Smooth muscle cell (in vitro differentiated cells): ENCODE data around the gene COX7B2. TPM values are rescaled to one million over a fixed set of nuclear protein-coding genes. Genes with fewer than 3 reads are reported as not detected.

Source experiments
- DNase-seq: peaks from one replicate; lab custom pipeline; 2025; ENCODE audit not compliant: unreplicated experiment; lab: John Stamatoyannopoulos, UW
- H2AFZ ChIP-seq: fragments of 200-600 bp; sonication (generic); 2 replicates; pipeline ENCODE4 v1.6.0; 2016; ENCODE audit warnings: antibody characterized with exemption, low read depth, mild to moderate bottlenecking
- H3F3A ChIP-seq: fragments of 200-600 bp; sonication (generic); 2 replicates; pipeline ENCODE4 v1.6.0; 2017; ENCODE audit warnings: antibody characterized with exemption, low read depth
- H3K27ac ChIP-seq: fragments of 200-600 bp; sonication (generic); 2 replicates; pipeline ENCODE4 v1.5.1; 2016; ENCODE audit warnings: low read depth, mild to moderate bottlenecking
- H3K27me3 ChIP-seq: fragments of 200-600 bp; sonication (generic); 2 replicates; pipeline ENCODE4 v1.6.1; 2016; ENCODE audit warnings: low read depth, mild to moderate bottlenecking
- H3K36me3 ChIP-seq: fragments of 200-600 bp; sonication (generic); 2 replicates; pipeline ENCODE4 v1.5.1; 2016; ENCODE audit warnings: low read depth
- H3K4me1 ChIP-seq: fragments of 200-600 bp; sonication (generic); 2 replicates; pipeline ENCODE4 v1.5.1; 2016; ENCODE audit warnings: low read depth
- H3K4me2 ChIP-seq: fragments of 200-600 bp; sonication (generic); 2 replicates; pipeline ENCODE4 v1.6.0; 2016; ENCODE audit warnings: mild to moderate bottlenecking
- H3K4me3 ChIP-seq: fragments of 200-600 bp; sonication (generic); 2 replicates; pipeline ENCODE4 v1.5.1; 2016; ENCODE audit warnings: mild to moderate bottlenecking
- H3K79me2 ChIP-seq: fragments of 200-600 bp; sonication (generic); 2 replicates; pipeline ENCODE4 v1.6.0; 2016; ENCODE audit warnings: low read depth, mild to moderate bottlenecking
- H3K9ac ChIP-seq: fragments of 200-600 bp; sonication (generic); 2 replicates; pipeline ENCODE4 v1.6.0; 2016; ENCODE audit warnings: low read depth
- H3K9me3 ChIP-seq: fragments of 200-600 bp; sonication (generic); replicated peaks from 2 replicates; pipeline ENCODE4 v1.5.1; 2016; ENCODE audit warnings: low read depth
- H4K20me1 ChIP-seq: fragments of 200-600 bp; sonication (generic); 2 replicates; pipeline ENCODE4 v1.6.0; 2016; ENCODE audit warnings: low read depth
- CTCF ChIP-seq: fragments of 200-600 bp; sonication (generic); IDR thresholded peaks from 2 replicates; pipeline ENCODE4 v1.5.1; 2017; ENCODE audit warnings: borderline replicate concordance, mild to moderate bottlenecking, antibody characterized with exemption; ENCODE audit not compliant: insufficient read depth, poor library complexity, severe bottlenecking
- WGBS: methylation state at CpG from one replicate; pipeline ENCODE4 v1.1.7; 2016; ENCODE audit warnings: low lambda C conversion rate; 5-methylcytosine and 5-hydroxymethylcytosine counted together
- polyA plus RNA-seq: library from polyadenylated mRNA; unstranded; fragments of >200 nt; fragmentation: Nextera tagmentation; extraction: Ambion mirVana; gene quantifications from 2 replicates; pipeline ENCODE4 v1.2.1, GENCODE V29; 2016
- total RNA-seq: library from RNA; depleted of rRNA; stranded (reverse); fragments of >200 nt; gene quantifications from 2 replicates; pipeline ENCODE4 v1.2.3, GENCODE V29; 2014

The COX7B2 gene
- total and polyA plus RNA-seq, 2 experiments from 2014 or later: not detected

- DNase-seq: no peak
- Histone ChIP-seq H3K4me2 (no peak overlapping the region), H2AFZ (no peak overlapping the region), H3F3A (no peaks in the 10 kb centered on the region), H3K36me3 (no peaks in the 10 kb centered on the region), H4K20me1 (no peaks in the 10 kb centered on the region), H3K9me3 (no peaks in the 10 kb centered on the region), H3K27me3 (peaks cover 3% of the 10 kb centered on the region), H3K27ac (no peak overlapping the region), H3K4me3 (no peak overlapping the region), H3K9ac (no peak overlapping the region), H3K4me1 (no peaks in the 10 kb centered on the region), H3K79me2 (no peaks in the 10 kb centered on the region)
- TF ChIP-seq CTCF: peak; percentile 35
- 46% methylated on average over 1 of the region's 1 CpG for WGBS
Measured at GRCh38 chr4:46937493-46937892, 28.4 kb upstream of the COX7B2 start.

- DNase-seq: no peak
- WGBS: 77% methylated on average over 2 of the region's 2 CpGs
Measured at GRCh38 chr4:46934726-46935125, 25.7 kb upstream of the COX7B2 start.

GRCh38 chr4:46933686-46934085 is 24.6 kb upstream of the COX7B2 start:
- Histone ChIP-seq H3K36me3 (no peaks in the 10 kb centered on the region), H3K27me3 (peaks cover 3% of the 10 kb centered on the region), H3K4me1 (no peaks in the 10 kb centered on the region), H3K4me2 (no peak overlapping the region), H3K9me3 (no peaks in the 10 kb centered on the region), H3K9ac (no peak overlapping the region), H3K27ac (no peak overlapping the region), H3K4me3 (no peak overlapping the region), H3K79me2 (no peaks in the 10 kb centered on the region), H2AFZ (no peak overlapping the region), H4K20me1 (no peaks in the 10 kb centered on the region), H3F3A (no peaks in the 10 kb centered on the region)
- no peak for TF ChIP-seq CTCF
- DNase-seq: no peak
- 61% methylated on average over 3 of the region's 3 CpGs for WGBS

More at GRCh38 chr4:46934726-46935125, 25.7 kb upstream of the COX7B2 start:
- no peaks in the 10 kb centered on the region for H3K4me1 ChIP-seq
- H3K36me3 ChIP-seq: no peaks in the 10 kb centered on the region
- no peak overlapping the region for H3K4me2 ChIP-seq
- no peak overlapping the region for H3K27ac ChIP-seq
- no peaks in the 10 kb centered on the region for H4K20me1 ChIP-seq
- no peak overlapping the region for H2AFZ ChIP-seq
- H3K27me3 ChIP-seq: peaks cover 3% of the 10 kb centered on the region
- no peak overlapping the region for H3K4me3 ChIP-seq
- no peak for TF ChIP-seq CTCF
- H3F3A ChIP-seq: no peaks in the 10 kb centered on the region
- H3K79me2 ChIP-seq: no peaks in the 10 kb centered on the region
- no peak overlapping the region for H3K9ac ChIP-seq
- no peaks in the 10 kb centered on the region for H3K9me3 ChIP-seq

- TF ChIP-seq CTCF: peak; percentile 62
- H3K9me3 ChIP-seq: no peaks in the 10 kb centered on the region
- H3F3A ChIP-seq: no peaks in the 10 kb centered on the region
- no peak overlapping the region for H3K9ac ChIP-seq
- no peak for DNase-seq
- H3K27me3 ChIP-seq: peaks cover 18% of the 10 kb centered on the region
- no peaks in the 10 kb centered on the region for H4K20me1 ChIP-seq
- H3K36me3 ChIP-seq: no peaks in the 10 kb centered on the region
- no peak overlapping the region for H3K4me2 ChIP-seq
- no peaks in the 10 kb centered on the region for H3K79me2 ChIP-seq
- no peak overlapping the region for H3K4me3 ChIP-seq
- no peaks in the 10 kb centered on the region for H3K4me1 ChIP-seq
- WGBS: 12% methylated on average over 3 of the region's 3 CpGs
- H3K27ac ChIP-seq: no peak overlapping the region
- no peak overlapping the region for H2AFZ ChIP-seq
Measured at GRCh38 chr4:46931981-46932380, 22.9 kb upstream of the COX7B2 start.
